Measurements from ENCODE around the gene DUSP6. TPM values are rescaled to one million over a fixed set of nuclear protein-coding genes. Genes with fewer than 3 reads are reported as not detected.

Gene DUSP6
- total and polyA plus RNA-seq, 2 of the 13 experiments (the other 11 are each of a cell fraction or from before 2014, with no cell fraction given): 40.9 to 161 TPM

- TF ChIP-seq DRAP1 (CRISPR knock-in tag; IDR thresholded peaks at IDR 0.05) (peak; percentile 41; the same call in 1 of the 2 replicates), ZFP36 (IDR thresholded peaks at IDR 0.05; ENCODE audit: borderline replicate concordance, low read depth, low read length, partially characterized antibody) (no peak), KDM1A (CRISPR knock-in tag; IDR thresholded peaks at IDR 0.05) (no peak), SMAD3 (CRISPR knock-in tag; IDR thresholded peaks at IDR 0.05) (peak; percentile 75; the same call in 1 of the 2 replicates), PBX2 (CRISPR knock-in tag; IDR thresholded peaks at IDR 0.05) (peak; percentile 86), HHEX (CRISPR knock-in tag; IDR thresholded peaks at IDR 0.05) (0 out of 2 replicates have a peak, but pooled peaks have one; percentile 33), PHF5A (CRISPR knock-in tag; IDR thresholded peaks at IDR 0.05; ENCODE audit: low read depth, unreplicated experiment) (no peak), FOXO4 (CRISPR knock-in tag; conservative IDR thresholded peaks at IDR 0.05) (no peak), ZNF609 (CRISPR knock-in tag; IDR thresholded peaks at IDR 0.05; ENCODE audit: borderline replicate concordance) (peak; percentile 79; the same call in 1 of the 2 replicates), ZNF547 (CRISPR knock-in tag; IDR thresholded peaks at IDR 0.05) (no peak), ZNF597 (CRISPR knock-in tag; IDR thresholded peaks at IDR 0.05) (no peak), LCORL (IDR thresholded peaks at IDR 0.05) (peak; percentile 42; the same call in 1 of the 2 replicates), LCORL (CRISPR knock-in tag; IDR thresholded peaks at IDR 0.05) (no peak), NFYB (CRISPR knock-in tag; IDR thresholded peaks at IDR 0.05) (peak; percentile 88), NFKB2 (CRISPR knock-in tag; IDR thresholded peaks at IDR 0.05; ENCODE audit: borderline replicate concordance) (no peak), ZNF598 (CRISPR knock-in tag; IDR thresholded peaks at IDR 0.05; ENCODE audit: borderline replicate concordance) (no peak), ZBTB2 (CRISPR knock-in tag; IDR thresholded peaks at IDR 0.05; ENCODE audit: low read depth) (no peak), EHMT2 (IDR thresholded peaks at IDR 0.05; ENCODE audit: borderline replicate concordance, low read depth, low read length) (no peak), GATAD1 (CRISPR knock-in tag; IDR thresholded peaks at IDR 0.05) (0 out of 2 replicates have a peak, but pooled peaks have one; percentile 20), ELF3 (CRISPR knock-in tag; IDR thresholded peaks at IDR 0.05) (0 out of 2 replicates have a peak, but pooled peaks have one; percentile 46)
Observed at GRCh38 chr12:89379148-89379838, 27.0 kb upstream of the DUSP6 start (continued).
